ENCODE data around the gene PBRM1. TPM values are rescaled to one million over a fixed set of nuclear protein-coding genes. Genes with fewer than 3 reads are reported as not detected.

PBRM1 gene
- total RNA-seq, 3 donors from 2014 or later (not counting 1 experiment from before 2014, with no cell fraction given), result 70.2 to 79.7 (median 76.6) TPM

DNA sequence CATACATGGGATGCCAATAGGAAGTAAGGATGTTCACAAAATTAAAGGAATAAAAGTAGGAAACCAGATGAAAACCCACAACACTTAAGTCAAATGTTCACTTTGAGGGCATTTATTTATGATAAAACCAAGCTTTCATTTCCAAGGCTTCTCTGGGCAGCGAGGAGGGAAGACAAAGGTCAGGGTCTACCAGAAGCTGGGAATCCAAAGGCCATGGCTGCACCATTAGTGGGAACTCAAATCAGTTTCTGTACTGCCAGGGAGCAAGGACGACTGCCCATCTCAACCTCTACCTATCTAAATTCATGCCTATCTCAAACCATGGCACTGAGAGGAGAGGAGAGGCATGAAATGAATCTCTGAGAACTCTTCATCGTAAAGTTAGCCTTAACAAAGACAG lies 22.6 kb downstream of the PBRM1 start:
- H3K27me3 Mint-ChIP-seq (ENCODE audit: low read depth in 2 of 2), result no peaks in the 10 kb centered on the region
- H3K9me3 Mint-ChIP-seq, result no peaks in the 10 kb centered on the region
- Histone ChIP-seq H3K27ac (ENCODE audit: low read length) (no peak overlapping the region), H3K4me1 (ENCODE audit: control insufficient read depth, insufficient read depth, low read length) (no peaks in the 10 kb centered on the region), H3K27me3 (ENCODE audit: control insufficient read depth, insufficient read depth, low read length) (no peaks in the 10 kb centered on the region), H3K4me3 (ENCODE audit: low read length) (no peak overlapping the region), H3K9me3 (ENCODE audit: control insufficient read depth, insufficient read depth, low read length) (no peaks in the 10 kb centered on the region), H3K36me3 (ENCODE audit: control insufficient read depth, insufficient read depth, low read length) (peaks cover 53% of the 10 kb centered on the region)
- ATAC-seq, result no peak
- peaks cover 0 to 7% of the 10 kb centered on the region in 2 donors for H3K4me1 Mint-ChIP-seq
- TF ChIP-seq, protein P1, sequence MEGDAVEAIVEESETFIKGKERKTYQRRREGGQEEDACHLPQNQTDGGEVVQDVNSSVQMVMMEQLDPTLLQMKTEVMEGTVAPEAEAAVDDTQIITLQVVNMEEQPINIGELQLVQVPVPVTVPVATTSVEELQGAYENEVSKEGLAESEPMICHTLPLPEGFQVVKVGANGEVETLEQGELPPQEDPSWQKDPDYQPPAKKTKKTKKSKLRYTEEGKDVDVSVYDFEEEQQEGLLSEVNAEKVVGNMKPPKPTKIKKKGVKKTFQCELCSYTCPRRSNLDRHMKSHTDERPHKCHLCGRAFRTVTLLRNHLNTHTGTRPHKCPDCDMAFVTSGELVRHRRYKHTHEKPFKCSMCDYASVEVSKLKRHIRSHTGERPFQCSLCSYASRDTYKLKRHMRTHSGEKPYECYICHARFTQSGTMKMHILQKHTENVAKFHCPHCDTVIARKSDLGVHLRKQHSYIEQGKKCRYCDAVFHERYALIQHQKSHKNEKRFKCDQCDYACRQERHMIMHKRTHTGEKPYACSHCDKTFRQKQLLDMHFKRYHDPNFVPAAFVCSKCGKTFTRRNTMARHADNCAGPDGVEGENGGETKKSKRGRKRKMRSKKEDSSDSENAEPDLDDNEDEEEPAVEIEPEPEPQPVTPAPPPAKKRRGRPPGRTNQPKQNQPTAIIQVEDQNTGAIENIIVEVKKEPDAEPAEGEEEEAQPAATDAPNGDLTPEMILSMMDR (IDR thresholded peaks at IDR 0.05), result no peak
- WGBS (ENCODE audit: insufficient coverage), result 75% methylated on average over 2 of the region's 3 CpGs
- peaks cover 13% of the 10 kb centered on the region for H3K36me3 Mint-ChIP-seq
- peak overlapping the region in 1 of 2 donors; percentile 21 for H3K27ac Mint-ChIP-seq
- DNase-seq, result no peak
- intact Hi-C loops (cut with micrococcal nuclease), result no loop called here
- H3K4me3 Mint-ChIP-seq, result no peak overlapping the region

DNA sequence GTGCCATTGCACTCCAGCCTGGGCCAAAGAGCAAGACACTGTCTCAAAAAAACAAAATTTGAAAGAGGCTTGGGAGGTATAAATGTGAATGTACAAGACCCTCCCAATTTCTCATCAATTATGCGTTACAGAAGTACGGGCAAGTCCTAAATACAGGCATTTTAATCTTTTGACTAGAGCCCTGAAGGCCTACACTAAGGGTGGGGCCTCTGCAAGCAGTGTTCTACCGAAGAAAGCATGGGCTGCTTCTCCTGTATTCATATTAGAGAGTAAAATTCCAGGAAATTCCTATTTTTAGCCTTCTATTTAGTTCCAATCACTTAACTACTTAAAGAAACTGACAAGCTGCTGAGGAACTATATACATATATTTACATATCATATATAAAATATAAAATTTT lies 25.7 kb downstream of the PBRM1 start:
- Mint-ChIP-seq H3K27me3 (ENCODE audit: low read depth in 2 of 2) (no peaks in the 10 kb centered on the region), H3K36me3 (peaks cover 20% of the 10 kb centered on the region)

DNA sequence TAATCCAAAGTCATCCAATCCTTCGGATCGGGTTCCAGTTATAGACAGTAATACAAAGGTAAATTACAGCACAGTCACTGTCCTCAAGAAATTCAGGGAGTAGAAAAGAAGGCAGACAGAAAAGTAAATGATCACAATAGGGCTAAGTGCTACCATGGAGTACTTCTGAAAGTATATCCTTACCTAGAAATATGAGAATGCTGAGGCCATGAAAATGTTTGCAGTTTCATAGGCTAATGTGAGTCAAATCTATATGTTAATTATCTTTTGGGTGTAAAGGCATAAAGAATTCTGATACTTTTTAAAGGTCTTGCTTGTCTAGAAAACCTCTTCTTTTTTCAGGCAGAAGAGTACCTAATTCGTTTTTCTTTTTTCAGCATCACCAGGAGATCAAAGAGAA lies 29.8 kb downstream of the PBRM1 start:
- H3K4me1 Mint-ChIP-seq, result peaks cover 0 to 5% of the 10 kb centered on the region in 2 donors
- no peaks in the 10 kb centered on the region for H3K9me3 Mint-ChIP-seq
- Histone ChIP-seq H3K4me3 (ENCODE audit: low read length) (no peak overlapping the region), H3K27ac (ENCODE audit: low read length) (no peak overlapping the region), H3K9me3 (ENCODE audit: control insufficient read depth, insufficient read depth, low read length) (no peaks in the 10 kb centered on the region), H3K36me3 (ENCODE audit: control insufficient read depth, insufficient read depth, low read length) (peaks cover 64% of the 10 kb centered on the region), H3K4me1 (ENCODE audit: control insufficient read depth, insufficient read depth, low read length) (no peaks in the 10 kb centered on the region), H3K27me3 (ENCODE audit: control insufficient read depth, insufficient read depth, low read length) (no peaks in the 10 kb centered on the region)
- intact Hi-C loops (cut with micrococcal nuclease), result no loop called here
- TF ChIP-seq, protein P1 (IDR thresholded peaks at IDR 0.05), result no peak
- DNase-seq, result no peak
- no peak overlapping the region for H3K4me3 Mint-ChIP-seq
- WGBS (ENCODE audit: insufficient coverage), result 100% methylated on average over 2 of the region's 3 CpGs
- H3K27ac Mint-ChIP-seq, result peak overlapping the region in 1 of 2 donors; percentile 25
- no peaks in the 10 kb centered on the region for H3K27me3 Mint-ChIP-seq (ENCODE audit: low read depth in 2 of 2)
- ATAC-seq, result no peak
- H3K36me3 Mint-ChIP-seq, result peaks cover 15% of the 10 kb centered on the region

More for the DNA sequence above, 25.7 kb downstream of the PBRM1 start:
- WGBS (ENCODE audit: insufficient coverage), result 79% methylated on average over 3 of the region's 3 CpGs
- intact Hi-C loops (cut with micrococcal nuclease), result no loop called here
- Histone ChIP-seq H3K4me1 (ENCODE audit: control insufficient read depth, insufficient read depth, low read length) (no peaks in the 10 kb centered on the region), H3K9me3 (ENCODE audit: control insufficient read depth, insufficient read depth, low read length) (no peaks in the 10 kb centered on the region), H3K27ac (ENCODE audit: low read length) (no peak overlapping the region), H3K27me3 (ENCODE audit: control insufficient read depth, insufficient read depth, low read length) (no peaks in the 10 kb centered on the region), H3K36me3 (ENCODE audit: control insufficient read depth, insufficient read depth, low read length) (peaks cover 63% of the 10 kb centered on the region), H3K4me3 (ENCODE audit: low read length) (no peak overlapping the region)
- H3K4me1 Mint-ChIP-seq, result peaks cover 5 to 7% of the 10 kb centered on the region in 2 donors
- TF ChIP-seq, protein P1 (IDR thresholded peaks at IDR 0.05), result no peak
- no peak overlapping the region for H3K4me3 Mint-ChIP-seq
- no peaks in the 10 kb centered on the region for H3K9me3 Mint-ChIP-seq
- no peak overlapping the region for H3K27ac Mint-ChIP-seq
- ATAC-seq, result no peak
- DNase-seq, result no peak

DNA sequence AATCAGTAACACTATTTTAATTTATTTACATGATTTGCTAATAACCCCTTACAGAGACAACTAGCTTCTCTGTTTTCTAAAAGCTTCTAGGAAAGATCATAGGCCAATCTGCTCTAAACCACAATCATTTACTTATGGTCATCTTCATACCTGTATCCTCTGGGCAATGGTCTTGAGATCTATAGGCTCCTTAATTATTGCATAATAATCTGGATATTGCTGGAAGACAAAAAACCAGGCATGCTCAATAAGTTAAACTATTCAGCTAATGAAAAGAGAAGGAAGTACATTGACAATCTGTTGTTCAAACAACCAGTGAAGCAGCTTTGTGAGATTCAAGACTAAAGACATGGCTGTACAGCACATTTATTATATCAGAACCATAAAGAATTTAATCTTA lies 34.1 kb downstream of the PBRM1 start:
- TF ChIP-seq, protein P1 (IDR thresholded peaks at IDR 0.05), result no peak
- Mint-ChIP-seq H3K27ac (peak overlapping the region in 1 of 2 donors; percentile 43), H3K4me1 (peaks cover 0 to 5% of the 10 kb centered on the region in 2 donors), H3K36me3 (peaks cover 30% of the 10 kb centered on the region), H3K27me3 (ENCODE audit: low read depth in 2 of 2) (no peaks in the 10 kb centered on the region), H3K9me3 (no peaks in the 10 kb centered on the region), H3K4me3 (no peak overlapping the region)
- Histone ChIP-seq H3K4me3 (ENCODE audit: low read length) (no peak overlapping the region), H3K36me3 (ENCODE audit: control insufficient read depth, insufficient read depth, low read length) (peaks cover 69% of the 10 kb centered on the region), H3K27ac (ENCODE audit: low read length) (no peak overlapping the region), H3K27me3 (ENCODE audit: control insufficient read depth, insufficient read depth, low read length) (no peaks in the 10 kb centered on the region), H3K4me1 (ENCODE audit: control insufficient read depth, insufficient read depth, low read length) (no peaks in the 10 kb centered on the region), H3K9me3 (ENCODE audit: control insufficient read depth, insufficient read depth, low read length) (no peaks in the 10 kb centered on the region)
- intact Hi-C loops (cut with micrococcal nuclease), result no loop called here
- DNase-seq, result no peak
- no peak for ATAC-seq

Measured in natural killer cell (primary cell).